Renal cortex interstitium (tissue), 11 donors: ENCODE results near the gene EIF3I. TPM values are rescaled to one million over a fixed set of nuclear protein-coding genes. Genes with fewer than 3 reads are reported as not detected.

Experiments
- DNase-seq, 11 donors: peaks; one replicate each; pipeline ENCODE4 v3.0.0-alpha.2; 2013; ENCODE audit warnings: low read depth in 9 of 11, low spot score in 4 of 11; ENCODE audit errors: extremely low read depth in 1 of 11
- polyA plus RNA-seq, 3 donors: library from polyadenylated mRNA; unstranded; fragments of 120-200 nt; gene quantifications; one replicate each; pipeline ENCODE4 v1.2.1, GENCODE V29; 2013; ENCODE audit not compliant: insufficient read length in 3 of 3

EIF3I gene
- polyA plus RNA-seq, 3 donors = 168 to 187 (median 181) TPM

DNA sequence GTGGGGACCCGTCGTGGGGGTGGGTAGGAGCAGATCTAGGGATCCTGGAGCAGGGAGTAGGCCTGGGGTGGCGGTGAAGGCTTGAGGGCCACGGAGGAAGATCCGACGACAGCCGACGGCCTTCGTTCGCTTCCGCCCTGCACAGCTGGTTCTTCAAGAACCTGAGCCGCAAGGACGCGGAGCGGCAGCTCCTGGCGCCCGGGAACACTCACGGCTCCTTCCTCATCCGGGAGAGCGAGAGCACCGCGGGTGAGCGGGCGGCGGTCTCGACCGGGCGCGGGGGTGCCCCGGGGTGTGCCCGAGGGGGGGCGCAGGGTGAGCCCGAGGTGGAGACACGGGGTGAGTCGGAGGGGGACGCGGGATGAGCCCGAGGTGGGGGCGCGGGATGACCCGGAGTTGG, 53.2 kb downstream of the EIF3I start:
- no peak for DNase-seq

DNA sequence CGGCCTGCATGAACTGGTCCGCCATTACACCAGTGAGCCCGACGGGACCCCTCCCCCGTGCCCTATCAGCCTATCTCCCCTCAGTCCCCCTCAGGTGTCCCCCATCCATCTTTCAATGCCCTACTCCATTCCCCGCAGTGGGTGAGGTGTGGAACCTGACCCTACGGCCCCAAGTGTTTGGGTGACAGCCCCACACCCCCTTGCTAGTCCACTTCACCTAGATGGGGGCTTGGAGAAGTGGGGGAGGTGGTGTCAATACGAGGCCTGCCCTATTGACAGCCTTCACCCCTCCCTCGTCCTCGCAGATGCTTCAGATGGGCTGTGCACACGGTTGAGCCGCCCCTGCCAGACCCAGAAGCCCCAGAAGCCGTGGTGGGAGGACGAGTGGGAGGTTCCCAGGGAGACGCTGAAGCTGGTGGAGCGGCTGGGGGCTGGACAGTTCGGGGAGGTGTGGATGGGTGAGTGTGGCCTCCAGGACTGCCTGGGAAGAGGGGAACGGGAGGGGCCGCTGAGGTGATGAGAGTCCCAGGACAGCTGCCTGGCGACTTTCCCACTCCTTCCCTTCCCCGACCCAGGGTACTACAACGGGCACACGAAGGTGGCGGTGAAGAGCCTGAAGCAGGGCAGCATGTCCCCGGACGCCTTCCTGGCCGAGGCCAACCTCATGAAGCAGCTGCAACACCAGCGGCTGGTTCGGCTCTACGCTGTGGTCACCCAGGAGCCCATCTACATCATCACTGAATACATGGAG, 54.0 kb downstream of the EIF3I start:
- no peak for DNase-seq

Other genes starting within 250 kb of the EIF3I start
- 100 to 1,000 TPM; 227 to 280 (median 258) TPM for gene KHDRBS1, start 208.5 kb upstream of the EIF3I start, polyA plus RNA-seq
- gene TMEM39B, start 149.5 kb upstream of the EIF3I start, polyA plus RNA-seq = 10 to 100 TPM; 19.2 to 21.3 (median 20.0) TPM
- 10 to 100 TPM; 32.7 to 35.7 (median 35.3) TPM for gene KPNA6, start 114.4 kb upstream of the EIF3I start, polyA plus RNA-seq
- 10 to 100 TPM; 44.4 to 50.6 (median 45.5) TPM for gene TXLNA, start 42.7 kb upstream of the EIF3I start, polyA plus RNA-seq
- gene CCDC28B, start 21.8 kb upstream of the EIF3I start, polyA plus RNA-seq = 10 to 100 TPM; 17.8 to 30.2 (median 27.4) TPM
- 10 to 100 TPM in 1 of 3 donors, 1 to 10 TPM in 2; 7.7 to 11.0 (median 8.1) TPM for gene IQCC, start 16.7 kb upstream of the EIF3I start, polyA plus RNA-seq
- 1 to 10 TPM in 1 of 3 donors, under 1 TPM in 2; 0.75 to 2.6 (median 0.98) TPM for gene DCDC2B, start 13.3 kb upstream of the EIF3I start, polyA plus RNA-seq
- 10 to 100 TPM; 23.0 to 33.6 (median 27.4) TPM for gene TMEM234, start 54 bp upstream of the EIF3I start, polyA plus RNA-seq
- gene FAM167B, start 24.8 kb downstream of the EIF3I start, polyA plus RNA-seq = 10 to 100 TPM in 2 of 3 donors, 1 to 10 TPM in 1; 6.5 to 13.3 (median 10.4) TPM
- 1 to 10 TPM; 3.4 to 4.8 (median 3.8) TPM for gene LCK, start 28.9 kb downstream of the EIF3I start, polyA plus RNA-seq
- gene HDAC1, start 69.7 kb downstream of the EIF3I start, polyA plus RNA-seq = 100 to 1,000 TPM; 174 to 189 (median 181) TPM
- 100 to 1,000 TPM; 402 to 500 (median 427) TPM for gene MARCKSL1, start 113.8 kb downstream of the EIF3I start, polyA plus RNA-seq
- 10 to 100 TPM in 1 of 3 donors, 1 to 10 TPM in 2; 5.5 to 12.7 (median 5.9) TPM for gene FAM229A, start 140.1 kb downstream of the EIF3I start, polyA plus RNA-seq
- 1 to 10 TPM; 3.6 to 8.8 (median 4.2) TPM for gene TSSK3, start 140.1 kb downstream of the EIF3I start, polyA plus RNA-seq
- 10 to 100 TPM; 57.6 to 65.3 (median 59.4) TPM for gene BSDC1, start 172.0 kb downstream of the EIF3I start, polyA plus RNA-seq
- 1 to 10 TPM; 1.2 to 1.5 (median 1.3) TPM for gene ZBTB8B, start 242.7 kb downstream of the EIF3I start, polyA plus RNA-seq